HG02840 (cell line): ENCODE data around the gene SLC2A5.

Source experiments
- ATAC-seq: cut with Tn5 transposase; IDR thresholded peaks from one replicate; pipeline ENCODE4 v1.9.1; 2021; ENCODE audit warnings: mild to moderate bottlenecking, moderate library complexity, moderate number of reproducible peaks; ENCODE audit not compliant: unreplicated experiment, low FRiP score

Gene SLC2A5

DNA sequence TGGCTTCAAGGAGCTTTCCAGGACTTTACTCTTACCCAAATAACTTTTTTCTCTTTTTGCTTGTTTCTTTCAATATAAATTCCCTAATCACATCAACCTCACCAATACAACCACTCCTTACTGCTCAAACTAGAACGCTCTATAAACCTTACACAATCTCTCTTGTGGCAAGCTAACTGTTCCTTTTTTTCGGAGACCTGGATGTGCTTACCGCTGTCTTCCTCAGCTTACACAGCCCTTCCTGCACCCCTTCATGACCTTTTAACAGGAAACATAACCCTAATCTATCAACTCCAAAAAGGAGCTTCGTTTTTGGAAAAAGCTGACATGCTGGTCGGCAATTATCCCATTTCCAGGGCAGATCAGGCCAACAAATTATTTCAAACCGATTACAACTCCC is 24.1 kb upstream of the SLC2A5 start:
- ATAC-seq: no peak

DNA sequence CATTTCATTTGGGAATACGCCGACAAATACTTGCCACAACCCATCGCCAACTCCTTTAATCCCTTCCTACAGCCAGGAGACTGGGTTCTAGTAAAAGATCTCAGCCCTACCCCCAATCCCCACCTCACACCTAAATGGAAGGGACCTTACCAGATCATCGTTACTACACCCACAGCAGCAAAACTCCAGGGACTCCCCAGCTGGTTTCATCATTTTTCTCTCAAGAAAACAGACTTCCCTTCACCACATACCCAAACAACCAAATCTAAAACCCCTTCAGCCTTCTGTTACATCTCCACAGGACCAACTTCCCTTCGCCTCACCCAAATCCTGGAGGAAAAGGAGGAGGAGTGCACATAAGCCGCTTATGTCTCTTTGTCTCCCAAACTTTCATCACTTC is 23.7 kb upstream of the SLC2A5 start:
- ATAC-seq: no peak

DNA sequence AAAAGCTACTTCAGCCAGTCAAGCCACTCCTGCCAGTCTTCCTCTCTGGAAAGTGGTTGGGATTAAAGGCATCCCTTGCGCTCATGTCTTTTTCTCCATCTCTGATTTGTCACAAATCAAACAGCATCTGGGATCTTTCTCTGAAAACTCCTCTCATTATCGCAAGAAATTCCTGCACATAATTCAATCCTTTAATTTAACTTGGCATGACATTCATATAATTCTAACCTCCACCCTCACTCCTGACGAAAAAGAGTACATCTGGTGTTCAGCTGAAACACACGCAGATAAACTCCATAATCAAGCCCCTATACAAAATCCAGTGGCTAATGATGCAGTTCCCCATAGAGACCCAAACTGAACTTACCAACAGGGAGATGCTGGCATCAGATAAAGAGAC is 19.4 kb upstream of the SLC2A5 start:
- ATAC-seq: no peak

DNA sequence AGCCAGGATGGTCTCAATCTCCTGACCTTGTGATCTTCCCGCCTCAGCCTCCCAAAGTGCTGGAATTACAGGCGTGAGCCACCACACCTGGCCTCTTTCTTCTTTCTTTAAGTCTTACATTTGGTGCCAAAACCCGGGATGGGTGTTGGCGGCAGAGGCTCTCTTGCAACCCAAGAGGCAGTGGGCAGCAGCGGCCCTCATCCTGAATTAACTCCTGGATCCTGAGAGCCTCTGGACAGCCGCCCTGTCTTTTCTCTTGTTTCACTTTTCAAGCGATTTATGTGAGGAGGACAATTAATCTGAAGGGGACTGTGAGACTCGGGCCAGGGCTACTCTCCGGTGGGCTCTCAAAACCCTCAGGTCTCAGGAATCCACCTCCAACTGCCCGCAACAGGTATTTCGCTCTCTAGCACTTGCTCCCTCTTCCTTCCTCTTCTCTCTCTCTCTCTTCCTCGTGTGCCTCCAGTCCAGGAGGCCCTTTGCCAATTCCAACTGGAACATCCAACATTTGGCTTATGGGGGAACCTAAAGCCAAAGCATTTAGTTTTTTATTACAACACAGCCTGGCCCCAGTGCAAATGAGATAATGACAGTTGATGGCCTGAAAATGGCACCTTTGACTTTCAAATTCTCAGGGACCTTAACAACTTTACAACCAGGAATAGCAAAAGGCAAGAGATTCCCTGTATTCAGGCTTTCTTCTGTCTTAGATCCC is 18.1 kb upstream of the SLC2A5 start:
- no peak for ATAC-seq

DNA sequence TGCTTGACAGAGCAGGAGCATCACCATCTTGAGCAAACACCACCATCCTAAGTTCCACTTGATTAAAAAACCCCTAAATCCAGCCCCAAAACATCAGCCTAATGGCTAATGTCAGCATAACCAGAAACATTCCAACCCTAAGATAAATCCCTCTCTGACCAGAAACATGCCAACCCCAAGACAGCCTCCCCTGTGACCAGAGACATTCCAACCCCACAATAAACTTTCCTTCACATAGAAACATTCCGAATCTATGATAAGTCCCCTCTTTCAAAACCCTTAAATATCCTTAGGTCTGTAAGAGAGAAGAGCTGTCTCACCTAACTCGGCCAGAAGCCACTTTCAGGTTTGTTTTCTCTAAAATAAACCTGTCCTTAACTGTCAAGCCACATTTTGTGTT is 17.4 kb upstream of the SLC2A5 start:
- ATAC-seq: no peak

DNA sequence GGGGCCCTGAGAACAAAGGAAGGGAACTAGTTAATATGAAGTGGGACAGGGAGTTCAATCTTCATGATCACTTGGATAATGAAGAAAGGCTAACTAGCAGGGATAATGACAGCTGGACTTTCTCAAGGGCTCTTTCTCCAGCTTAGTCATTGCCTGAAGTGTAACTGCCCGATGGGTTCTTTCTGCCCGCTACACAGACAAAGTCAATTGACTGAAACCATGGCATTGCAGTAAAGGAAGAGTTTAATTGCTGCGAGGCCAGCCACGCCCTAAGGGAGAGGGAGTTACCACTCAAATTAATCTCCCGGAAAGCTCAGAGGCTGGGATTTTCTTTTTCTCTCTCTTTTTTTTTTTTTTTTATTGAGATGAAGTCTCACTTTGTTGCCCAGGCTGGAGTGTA is 16.6 kb upstream of the SLC2A5 start:
- no peak for ATAC-seq

DNA sequence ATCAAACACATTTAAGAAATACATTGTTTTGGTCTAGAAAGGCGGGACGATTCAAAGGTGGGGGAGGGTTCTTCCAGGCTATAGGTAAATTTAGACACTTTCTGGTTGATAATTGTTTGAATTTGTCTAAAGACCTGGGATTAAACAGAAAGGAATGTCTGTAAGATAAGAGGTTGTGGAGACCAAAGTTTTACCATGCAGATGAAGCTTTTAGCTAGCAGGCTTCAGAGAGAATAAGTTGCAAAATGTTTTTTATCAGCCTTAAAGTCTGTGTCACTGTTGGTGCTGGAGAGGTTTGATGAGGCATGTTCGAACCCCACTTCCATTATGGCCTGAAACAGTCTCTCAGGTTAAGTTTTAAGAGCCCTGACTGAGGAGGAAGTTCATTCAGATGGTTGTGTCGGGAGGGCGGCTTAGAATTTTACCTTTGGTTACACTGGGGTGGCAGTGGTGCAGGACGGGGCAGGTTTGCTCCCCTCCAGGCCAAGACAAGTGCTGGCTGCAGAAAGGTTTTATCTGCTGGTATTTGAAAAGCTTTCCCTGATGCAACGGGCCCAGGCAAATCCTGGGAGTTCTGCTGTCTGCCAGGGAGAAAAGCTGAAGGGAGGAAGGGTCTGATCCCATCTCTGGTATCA is 16.0 kb upstream of the SLC2A5 start:
- no peak for ATAC-seq

DNA sequence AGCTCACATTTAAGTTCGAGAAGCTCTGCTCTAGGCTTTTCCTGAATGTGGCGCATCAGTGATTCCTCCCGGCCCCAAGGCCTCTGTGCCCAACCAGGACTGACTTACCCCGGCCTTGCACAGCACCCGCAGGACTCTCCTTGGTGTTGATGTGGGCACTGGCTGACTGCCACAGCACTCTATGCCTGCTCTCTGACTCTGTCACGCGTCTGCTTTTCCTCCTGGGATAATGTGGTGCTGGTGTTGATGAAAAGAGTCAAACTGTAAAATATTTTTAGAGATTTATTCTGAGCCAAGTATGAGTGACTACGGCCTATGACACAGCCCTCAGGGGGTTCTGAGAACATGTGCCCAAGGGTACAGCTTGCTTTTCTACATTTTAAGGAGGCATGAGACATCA is 15.5 kb upstream of the SLC2A5 start:
- ATAC-seq: no peak

DNA sequence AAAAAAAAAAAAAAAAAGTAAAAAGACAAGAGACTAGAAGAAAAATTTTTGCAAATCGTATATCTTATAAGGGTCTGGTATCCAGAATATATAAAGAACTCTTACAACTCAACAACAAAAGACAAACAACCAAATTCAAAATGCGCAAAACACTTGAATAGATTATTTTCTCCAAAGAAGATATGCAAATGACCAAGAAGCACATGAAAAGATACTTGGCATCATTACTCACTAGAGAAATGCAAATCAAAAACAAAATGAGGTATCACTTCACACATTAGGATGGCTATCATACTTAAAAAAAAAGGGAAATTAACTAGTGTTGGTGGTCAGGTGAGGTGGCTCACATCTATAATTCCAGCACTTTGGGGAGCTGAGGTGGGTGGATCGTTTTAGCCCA is 12.0 kb upstream of the SLC2A5 start:
- no peak for ATAC-seq

DNA sequence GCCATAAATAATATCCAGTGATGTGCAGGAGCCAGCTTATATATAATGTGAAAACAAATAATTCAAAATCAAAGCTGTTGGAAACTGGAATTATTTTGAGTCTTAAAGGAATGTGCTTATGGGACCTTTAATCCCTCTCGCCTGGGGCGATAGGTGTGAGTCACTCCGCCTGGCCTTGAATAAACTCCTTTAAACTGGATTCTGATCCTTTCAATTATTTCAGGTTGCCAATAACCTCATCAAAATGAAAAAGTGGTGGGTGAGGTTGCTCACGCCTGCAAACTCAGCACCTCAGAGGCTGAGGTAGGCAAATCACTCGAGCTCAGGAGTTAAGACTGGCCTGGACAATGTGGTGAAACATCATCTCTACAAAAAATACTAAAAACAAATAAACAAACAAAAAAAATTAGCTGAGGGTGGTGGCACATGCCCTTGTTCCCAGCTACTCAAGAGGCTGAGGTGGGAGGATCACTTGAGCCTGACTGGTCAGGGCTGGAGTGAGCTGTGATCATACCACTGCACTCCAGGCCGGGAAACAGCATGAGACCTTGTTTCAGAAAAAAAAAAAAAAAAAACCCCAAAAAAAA is 11.4 kb upstream of the SLC2A5 start:
- no peak for ATAC-seq

DNA sequence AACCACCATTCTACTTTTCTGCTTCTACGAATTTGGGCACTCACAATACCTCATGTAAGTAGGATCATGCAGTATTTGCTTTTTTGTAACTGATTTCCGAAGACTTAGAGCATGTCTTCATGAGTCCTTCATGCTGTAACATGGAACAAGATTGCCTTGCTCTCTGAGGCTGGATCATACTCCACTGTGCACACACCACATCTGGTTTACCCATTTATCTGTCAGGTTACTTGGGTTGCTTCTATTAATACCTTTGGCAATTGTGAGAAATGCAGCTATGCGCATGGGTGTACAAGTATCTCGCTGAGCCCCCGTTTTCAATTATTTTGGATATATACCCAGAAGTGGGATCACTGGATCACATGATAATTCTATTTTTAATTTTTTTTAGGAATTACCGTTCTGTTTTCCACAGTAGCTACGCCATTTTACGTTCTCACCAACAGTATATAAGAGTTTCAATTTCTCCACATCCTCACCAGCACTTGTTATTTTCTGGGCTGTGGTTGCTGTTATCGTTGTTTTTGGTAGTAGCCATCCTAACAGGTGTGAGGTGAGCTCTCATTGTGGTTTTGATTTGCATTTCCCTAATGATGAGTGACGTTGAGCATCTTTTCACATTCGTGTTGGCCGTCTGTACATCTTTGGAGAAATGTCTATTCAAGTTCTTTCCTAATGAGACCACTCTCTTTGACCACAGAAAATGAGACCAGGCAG is 10.7 kb upstream of the SLC2A5 start:
- peak; percentile 47 for ATAC-seq

DNA sequence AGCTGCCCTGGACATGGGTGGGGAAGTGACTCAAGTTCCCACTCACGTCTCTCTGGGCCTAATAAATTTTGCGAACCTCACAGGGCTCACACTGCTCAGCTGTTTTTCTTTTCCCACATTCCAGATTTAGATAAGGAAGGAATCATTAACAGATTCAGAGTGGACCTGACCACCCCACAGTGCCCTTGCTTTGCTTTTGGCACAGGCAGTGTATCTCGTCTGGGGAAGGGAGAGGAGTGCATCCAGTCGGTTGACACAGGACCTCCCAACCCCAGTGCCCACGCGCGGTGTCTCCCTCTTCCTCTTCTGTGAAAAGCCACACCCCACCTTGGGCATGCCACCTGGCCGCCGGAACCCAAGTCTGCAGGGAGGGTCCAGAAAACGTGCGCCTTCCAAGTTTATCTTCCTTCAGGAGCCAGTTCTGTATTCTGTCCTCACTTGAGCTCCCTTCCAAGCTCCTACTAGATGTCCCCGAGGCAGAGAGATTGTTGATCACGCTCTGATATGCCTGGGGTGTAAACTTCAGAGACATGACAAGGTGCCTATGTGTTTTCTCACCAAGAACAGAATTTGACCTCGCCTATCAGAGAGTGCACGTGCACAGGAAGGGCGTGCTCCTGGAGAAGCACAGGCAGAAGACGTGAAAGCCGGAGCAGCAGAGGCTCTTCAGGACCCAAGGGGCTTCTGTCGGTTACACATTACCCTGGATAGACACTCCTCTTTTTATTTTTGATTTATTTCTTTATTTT is 9.5 kb upstream of the SLC2A5 start:
- ATAC-seq: no peak

DNA sequence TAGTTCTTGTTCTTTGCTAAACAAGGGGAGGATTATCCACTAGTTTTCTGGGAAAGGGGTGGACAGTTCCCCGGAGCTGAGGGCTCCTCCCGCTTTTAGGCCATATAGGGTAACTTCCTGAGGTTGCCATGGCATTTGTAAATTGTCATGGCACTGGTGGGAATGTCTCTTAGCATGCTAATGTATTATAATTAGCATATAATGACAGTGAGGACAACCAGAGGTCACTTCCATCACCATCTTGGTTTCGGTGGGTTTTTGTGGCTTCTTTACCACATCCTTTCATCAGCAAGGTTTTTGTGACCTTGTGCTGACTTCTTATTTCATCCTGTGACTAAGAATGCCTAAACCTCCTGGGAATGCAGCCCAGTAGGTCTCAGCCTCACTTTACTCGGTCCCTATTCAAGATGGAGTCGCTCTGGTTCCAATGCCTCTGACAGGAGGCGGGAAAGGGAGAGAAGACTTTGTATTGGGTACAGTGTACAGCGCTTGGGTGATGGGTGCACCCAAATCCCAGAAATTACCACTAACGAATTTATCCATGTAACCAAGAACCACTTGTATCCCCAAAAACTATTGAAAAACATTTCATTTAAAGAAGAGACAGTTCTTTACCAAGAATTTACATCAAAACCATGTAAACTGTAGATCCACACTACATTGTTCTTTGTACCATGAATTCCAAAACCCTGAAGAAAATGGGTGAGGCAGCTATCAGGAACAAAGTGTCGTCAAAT is 8.7 kb upstream of the SLC2A5 start:
- ATAC-seq: peak; percentile 48

DNA sequence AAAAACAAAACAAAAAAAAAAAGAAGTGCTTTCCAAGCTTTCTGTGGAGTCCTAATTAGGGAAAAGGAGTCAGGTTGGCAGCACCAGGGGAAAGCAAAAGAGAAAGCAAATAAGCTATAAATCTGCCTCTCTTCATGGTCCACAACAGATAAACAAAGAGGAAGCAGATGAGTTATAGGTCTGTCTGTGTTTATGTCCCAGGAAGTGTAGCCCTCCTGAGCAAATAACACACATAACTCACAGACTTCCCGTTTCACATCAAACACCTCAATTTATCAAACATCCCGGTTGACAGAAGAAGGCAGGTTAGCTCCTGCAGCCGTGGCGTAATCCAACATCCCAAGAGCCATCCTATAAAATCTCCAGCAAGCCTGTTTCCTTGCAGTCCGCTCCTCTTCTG is 5.6 kb upstream of the SLC2A5 start:
- ATAC-seq: no peak

DNA sequence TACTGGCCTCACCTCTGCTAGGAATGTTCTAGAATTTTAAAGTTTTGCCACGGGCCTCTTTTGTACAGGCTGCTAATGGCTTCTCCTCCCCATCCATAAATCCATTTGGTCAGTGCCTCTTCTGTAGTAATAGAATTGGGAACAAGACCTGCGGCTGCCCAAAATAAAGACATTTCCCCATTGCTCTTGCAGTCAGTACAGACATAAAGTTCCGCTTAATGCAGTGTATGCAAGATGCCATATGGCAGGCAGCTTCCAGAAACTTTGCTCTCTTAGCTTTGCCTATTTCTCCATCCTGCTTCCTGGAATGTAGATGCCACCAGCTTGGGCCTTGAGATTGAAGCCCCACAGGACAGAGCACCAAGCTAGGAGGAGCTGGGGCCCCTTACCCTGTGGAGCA is 3.7 kb upstream of the SLC2A5 start:
- no peak for ATAC-seq

DNA sequence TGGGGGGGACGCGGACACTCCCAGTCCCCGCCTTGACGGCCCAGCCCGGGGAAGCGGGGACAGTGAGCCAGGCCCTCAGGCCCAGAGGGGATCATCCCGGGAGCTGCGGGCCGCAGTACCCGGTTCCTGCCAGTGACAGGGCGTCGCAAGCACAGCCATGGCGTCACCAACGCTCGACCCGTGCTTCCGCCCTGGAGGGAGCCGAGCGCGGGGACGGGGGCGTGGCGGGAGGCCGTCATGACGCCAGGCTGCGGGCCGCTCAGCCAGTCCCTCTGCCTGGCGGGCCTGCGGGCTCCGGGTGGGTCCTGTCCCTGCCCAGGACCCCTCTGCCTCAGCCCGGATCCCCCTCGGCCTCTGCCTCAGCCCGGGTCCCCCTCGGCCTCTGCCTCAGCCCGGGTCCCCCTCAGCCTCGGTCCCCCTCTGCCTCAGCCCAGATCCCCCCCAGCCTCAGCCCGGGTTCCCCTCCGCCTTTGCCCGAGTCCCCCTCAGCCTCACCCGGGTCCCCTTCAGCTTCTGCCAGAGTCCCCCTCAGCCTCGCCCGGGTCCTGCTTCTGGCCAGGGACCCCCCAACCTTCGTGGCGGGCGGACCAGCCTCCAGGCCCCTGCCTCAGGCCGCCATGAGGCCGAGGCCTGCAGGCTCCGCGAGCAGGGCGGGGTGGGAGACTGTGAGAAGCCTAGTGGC is 2.3 kb upstream of the SLC2A5 start:
- ATAC-seq: no peak

DNA sequence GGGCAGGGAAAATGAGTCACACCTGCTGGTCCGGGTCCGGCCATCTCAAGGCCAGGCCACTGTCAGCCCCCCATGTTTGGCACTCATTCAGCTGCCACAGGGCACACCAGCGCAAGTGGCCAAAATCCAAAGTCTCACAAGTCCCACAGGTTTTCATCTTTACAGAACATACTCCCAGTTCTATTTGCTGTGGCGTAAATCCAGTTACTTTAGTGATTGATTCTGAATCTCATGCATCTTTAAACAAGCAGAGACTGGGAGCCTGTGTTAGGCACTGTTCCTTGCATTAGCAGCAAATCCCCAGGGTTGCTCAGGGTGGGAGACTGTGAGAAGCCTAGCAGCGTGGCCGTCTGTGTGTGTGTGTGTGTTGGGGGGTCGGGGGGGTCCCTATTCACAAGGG is 1.1 kb upstream of the SLC2A5 start:
- no peak for ATAC-seq

DNA sequence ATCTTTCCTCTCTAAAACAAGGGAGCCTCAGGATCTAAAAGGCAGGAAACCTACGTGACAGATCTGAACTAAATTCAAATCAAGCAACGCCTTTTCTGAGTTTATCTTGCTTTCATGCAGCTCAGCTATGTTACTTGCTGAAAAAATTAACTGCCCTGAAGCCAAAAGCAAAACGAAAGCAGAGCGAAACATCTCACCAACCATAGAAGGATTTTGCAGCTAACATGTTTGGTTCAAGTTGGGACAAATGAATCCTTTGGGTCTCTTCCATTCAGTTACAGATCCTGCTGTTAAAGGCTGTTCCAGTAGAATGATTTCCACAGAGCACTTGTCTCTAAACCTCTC is 482 bp downstream of the SLC2A5 start:
- ATAC-seq: no peak

DNA sequence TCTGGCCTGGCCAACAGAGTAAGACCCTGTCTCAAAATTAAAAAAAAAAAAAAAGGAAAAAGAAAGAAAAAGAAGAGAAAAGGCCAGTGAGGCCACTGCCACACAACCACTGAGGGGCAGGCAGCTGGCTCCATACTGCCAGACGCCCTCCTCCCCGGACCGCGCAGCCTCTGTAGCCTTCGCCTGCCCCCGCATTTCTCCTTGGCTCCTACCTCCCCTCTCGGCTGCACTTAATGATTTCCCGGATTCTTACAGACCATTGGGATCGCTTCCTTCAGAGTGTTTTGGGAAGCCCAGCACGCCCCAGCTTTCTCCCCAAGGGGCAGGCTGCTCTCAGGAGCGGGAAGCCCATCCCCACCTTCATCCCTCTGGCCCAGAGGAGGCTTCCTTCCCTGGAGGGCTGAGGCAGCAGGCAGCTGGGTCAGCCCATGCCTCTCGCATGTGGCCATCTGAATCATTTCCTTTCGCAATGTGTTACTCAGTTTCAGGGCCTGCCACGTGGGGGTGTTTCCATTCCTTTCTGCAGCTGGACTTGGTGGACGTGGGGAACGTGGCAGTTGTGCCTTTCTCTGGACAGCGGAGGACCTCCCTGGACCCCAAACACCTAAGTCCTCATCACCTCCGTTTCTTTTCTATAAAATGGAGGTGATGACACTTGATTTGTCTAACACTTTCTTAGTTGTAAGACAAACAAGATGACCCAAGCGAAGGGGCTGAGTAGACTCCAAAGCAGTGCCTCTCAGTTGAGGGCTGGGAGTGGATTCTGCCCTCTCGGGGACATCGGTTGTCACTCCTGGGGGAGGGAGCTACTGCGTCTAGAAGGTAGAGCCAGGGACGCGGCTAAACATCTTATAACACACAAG is 2.3 kb downstream of the SLC2A5 start:
- no peak for ATAC-seq
